H54 (cell line): Measurements from ENCODE around the gene TMCO4.
"Not testable (repeated sequence)": the region's sequence is repeated elsewhere in the genome, so short reads cannot be mapped to it uniquely, and the experiment has no call there.

Experiments used
- DNase-seq: peaks from one replicate; pipeline ENCODE4 v3.0.0; 2011; ENCODE audit warnings: low spot score, mixed read lengths; ENCODE audit not compliant: insufficient read length
- FAIRE-seq: peaks from 3 replicates; lab custom pipeline; 2011; peaks lifted over from hg19 to GRCh38; lab: Jason Lieb, UNC
- POLR2A ChIP-seq: IDR thresholded peaks from 2 replicates; pipeline ENCODE4 v1.6.1; 2011; ENCODE audit warnings: low read depth, mild to moderate bottlenecking, low read length

The TMCO4 gene

DNA sequence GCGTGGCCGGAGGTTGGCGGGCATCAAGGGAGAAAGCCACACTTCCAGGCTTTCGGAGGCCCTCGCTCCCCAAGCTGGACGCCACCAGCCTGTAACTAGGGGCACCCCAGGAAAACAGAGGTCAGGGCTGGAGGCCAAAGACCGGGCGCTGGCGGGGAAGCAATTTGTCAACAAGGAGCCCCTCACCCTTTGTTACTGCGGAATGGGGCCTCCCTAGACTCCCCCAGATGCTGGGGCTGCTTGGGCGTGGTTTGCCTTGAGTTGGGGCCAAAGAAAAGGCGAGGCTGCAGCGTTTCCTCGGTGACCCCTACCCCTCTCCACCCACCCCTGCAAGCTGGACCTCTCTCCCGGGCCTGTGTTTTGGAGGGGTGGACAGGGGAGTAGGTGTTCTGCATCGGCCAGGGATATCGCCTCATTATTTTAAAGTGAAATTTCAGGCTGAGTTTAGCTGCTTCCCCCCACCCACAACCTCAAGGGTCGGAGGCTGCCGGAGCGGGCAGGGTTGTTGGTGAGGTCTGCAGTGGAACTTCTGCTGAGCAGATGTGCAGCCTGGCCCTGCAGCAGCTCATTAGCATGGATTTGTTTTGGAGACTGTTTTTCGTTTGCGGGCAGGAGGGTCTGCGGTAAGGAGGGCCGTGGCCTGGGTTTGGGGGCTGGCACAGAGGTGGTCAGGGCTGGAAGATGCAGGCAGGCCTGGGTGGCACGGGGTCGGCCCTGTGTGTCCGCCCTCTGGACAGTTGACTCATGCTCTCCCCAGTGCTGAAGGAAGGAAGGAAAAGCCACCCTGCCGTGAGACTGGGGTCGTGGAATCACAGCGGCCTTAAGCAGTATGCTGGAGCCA, 154.1 kb downstream of the TMCO4 start:
- FAIRE-seq: no peak
- DNase-seq: no peak
- no peak for TF ChIP-seq POLR2A

DNA sequence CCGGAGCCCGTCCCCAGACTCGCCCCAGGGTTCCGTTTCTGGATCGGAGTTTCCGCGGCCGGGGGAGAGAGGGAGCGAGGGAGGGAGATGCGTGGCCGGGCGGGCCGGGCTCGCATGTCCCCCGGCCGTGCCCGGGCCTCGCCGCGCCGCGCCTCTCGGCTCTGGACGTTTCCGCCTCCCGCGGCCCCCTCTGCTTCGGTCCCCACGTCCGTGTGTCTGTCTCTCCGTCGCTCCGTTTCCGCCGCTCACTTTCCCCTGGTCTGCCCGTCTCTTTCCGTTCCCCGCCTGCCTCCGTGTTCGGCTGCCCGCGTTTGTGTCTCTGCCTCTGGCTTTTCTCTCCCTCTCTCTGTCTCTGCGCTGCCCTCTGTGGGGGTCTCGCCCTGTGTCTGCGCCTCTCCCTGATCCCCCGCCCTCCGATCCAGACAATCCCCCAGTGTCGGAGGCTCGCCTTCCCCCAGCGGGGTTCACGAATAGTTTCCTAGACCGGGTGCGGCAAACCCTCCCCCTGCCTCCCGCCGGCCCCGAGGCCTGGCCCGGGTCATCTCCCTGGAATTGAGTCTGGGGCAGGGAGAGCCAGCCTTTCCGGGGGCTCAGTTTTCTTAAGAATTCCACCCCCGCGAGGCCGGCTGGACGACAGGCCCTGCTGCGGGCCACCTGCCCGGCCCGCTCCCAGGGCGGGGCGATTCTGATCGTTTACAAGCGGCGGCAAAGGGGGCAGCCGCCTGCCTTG, 154.9 kb downstream of the TMCO4 start:
- DNase-seq: no peak
- TF ChIP-seq POLR2A: no peak
- no peak for FAIRE-seq

- no peak for FAIRE-seq
- no peak for DNase-seq
Measured at GRCh38 chr1:19644395-19644680, 155.4 kb downstream of the TMCO4 start.

GRCh38 chr1:19643602-19644394, 155.9 kb downstream of the TMCO4 start, which contains the start of gene NBL1:
Gene NBL1 (plus strand): TSS chr1:19644311. CDS start chr1:19655031, 10,720 bp downstream.
- no peak for DNase-seq
- TF ChIP-seq POLR2A: no peak
- FAIRE-seq: no peak

More at GRCh38 chr1:19644395-19644680, 155.4 kb downstream of the TMCO4 start:
- TF ChIP-seq POLR2A: no peak

DNA sequence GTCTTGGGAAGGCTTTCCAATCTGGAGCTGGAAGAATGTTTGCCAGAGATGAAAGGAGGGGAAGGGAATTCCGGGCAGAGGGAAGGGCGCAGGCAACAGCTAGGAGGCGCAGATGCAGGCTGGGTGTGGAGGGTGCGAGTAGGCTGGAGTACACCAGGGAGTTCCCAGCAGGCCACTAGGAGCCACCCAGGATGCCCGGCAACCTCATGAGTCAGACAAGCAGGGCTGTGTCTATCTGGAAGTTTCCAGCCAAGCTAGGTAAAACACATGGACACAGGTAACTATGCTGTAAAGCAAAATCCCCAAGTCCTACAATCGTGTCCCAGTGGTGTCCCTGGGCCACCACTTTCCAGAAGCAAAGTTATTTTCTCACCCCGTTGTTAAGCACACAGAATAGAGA, 156.6 kb downstream of the TMCO4 start:
- TF ChIP-seq POLR2A: no peak
- DNase-seq: peak; percentile 88
- FAIRE-seq: peak; percentile 87

DNA sequence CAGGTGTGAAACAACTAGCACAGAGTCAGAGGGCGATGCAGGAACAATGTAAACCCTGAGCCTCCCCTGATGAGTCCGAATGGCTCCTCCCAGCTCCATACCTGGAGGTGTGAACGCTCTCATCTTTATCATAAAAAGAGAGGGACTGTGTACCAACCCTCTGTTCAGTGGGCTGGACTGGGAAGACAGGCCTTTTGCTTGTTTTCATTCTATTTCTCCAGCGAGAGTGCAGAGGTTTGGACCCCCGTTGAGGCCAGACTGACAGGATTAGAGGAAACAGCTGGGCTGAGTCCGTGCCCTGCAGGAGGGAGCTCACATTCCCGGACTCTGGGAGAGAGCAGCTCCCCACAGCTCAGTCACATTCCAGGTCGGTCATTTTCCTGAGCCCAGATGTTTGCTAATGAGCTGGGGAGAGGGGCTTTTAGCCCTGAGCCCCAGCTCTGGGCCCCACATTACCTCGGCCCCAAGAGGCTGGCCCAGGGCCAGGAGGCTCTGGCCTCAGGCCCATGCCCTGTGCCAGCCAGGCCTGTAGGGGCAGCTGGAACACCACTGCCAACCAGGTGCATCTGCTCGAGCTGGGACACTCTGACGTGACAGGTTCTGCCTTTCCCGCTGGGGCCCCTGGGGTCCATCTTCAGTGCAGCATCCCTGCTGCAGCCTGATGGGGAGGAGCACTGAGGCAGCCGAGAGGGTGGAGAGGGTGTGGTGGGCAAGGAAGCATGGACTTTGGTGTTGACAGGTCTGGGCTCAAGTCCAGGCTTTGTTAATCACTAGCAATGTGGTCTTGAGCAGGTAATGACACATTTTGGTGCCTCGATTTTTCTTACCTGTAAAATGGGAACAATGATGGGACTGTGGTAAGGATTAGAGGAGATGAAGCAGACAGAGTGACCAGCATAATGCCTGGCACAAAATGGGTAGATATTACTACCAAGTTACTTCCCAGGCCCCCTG, 159.1 kb downstream of the TMCO4 start:
- FAIRE-seq (no peak), DNase-seq (no peak)
- TF ChIP-seq POLR2A: no peak

- no peak for TF ChIP-seq POLR2A
- FAIRE-seq: no peak
- DNase-seq: no peak
Measured at GRCh38 chr1:19639999-19640362, 159.7 kb downstream of the TMCO4 start.

DNA sequence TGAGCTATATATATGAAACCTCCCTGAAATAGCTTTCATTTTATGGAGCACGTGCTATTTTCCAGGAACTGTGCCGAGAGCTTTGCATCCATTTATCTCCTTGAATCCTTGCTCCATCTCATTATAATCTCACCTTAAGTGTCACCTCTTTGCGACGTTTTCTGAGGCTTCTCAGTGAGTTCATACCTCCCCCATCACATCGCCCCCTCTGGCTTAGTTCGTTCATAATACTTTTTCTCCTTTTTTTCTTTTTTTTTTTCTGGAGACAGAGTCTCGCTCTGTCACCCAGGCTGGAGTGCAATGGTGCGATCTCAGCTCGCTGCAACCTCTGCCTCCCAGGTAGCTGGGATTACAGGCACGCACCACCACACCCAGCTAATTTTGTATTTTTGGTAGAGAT, 160.5 kb downstream of the TMCO4 start:
- FAIRE-seq, DNase-seq: not testable (repeated sequence)

DNA sequence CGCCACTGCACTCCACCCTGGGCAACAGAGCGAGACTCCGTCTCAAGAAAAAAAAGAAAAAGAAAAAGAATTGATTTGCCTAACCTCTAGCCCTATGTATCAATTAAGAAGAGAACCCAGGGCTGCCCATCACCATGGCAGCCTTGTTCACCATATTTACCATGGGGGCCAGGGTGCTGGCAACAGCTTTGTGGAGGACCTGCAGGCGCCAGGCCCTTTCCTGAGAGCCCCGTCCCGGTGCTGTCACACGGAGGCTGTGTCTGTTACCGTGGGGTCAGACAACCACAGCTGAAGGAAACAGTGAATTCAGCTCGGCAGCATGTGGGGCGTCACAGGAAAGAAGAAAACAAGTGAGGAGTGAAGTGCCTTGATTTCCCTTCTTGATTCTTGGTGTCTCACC, 162.1 kb downstream of the TMCO4 start:
- no peak for FAIRE-seq
- DNase-seq: no peak
- no peak for TF ChIP-seq POLR2A

DNA sequence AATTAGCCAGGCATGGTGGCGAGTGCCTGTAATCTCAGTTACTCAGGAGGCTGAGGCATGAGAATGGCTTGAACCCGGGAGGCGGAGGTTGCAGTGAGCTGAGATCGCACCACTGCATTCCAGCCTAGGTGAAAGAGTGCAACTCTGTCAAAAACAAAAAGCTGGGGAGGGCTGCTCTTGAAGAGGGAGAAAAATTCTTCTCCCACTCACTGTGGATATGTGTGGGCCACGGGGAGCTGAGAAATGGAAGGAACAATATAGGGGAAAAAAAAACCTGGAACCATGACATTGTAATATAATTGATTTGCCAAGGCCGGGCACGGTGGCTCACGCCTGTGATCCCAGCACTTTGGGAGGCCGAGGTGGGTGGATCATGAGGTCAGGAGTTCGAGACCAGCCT, 163.0 kb downstream of the TMCO4 start:
- not testable (repeated sequence) for DNase-seq, FAIRE-seq

DNA sequence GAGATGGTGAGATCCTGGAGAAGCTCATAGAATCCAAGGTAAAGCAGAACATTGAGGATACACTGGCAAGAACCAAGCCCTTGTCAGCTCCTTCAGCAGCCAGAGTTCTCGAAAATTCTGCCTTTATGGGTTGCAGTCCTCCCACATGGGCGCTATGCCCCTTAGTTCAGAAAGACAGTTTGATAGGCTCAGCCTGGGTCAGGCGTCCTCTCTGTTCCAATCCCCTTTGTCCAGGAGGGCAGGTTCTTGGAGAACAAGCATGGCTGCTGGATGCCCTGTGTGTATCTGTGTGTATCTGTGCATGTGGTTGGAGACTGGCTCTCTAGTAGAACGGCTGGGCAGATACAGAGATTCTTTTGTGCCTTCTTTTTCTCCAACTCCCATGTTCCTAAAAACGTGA, 163.7 kb downstream of the TMCO4 start:
- no peak for FAIRE-seq
- TF ChIP-seq POLR2A: no peak
- no peak for DNase-seq

- TF ChIP-seq POLR2A: no peak
- peak; percentile 86 for FAIRE-seq
- no peak for DNase-seq
Measured at GRCh38 chr1:19635646-19636045, 164.1 kb downstream of the TMCO4 start.

- FAIRE-seq, DNase-seq: not testable (repeated sequence)
Measured at GRCh38 chr1:19635064-19635463, 164.7 kb downstream of the TMCO4 start.
